MM.1S (cell line): Measurements from ENCODE around the gene INTS15.

Experiments used
- DNase-seq: peaks from one replicate; pipeline ENCODE4 v3.0.0-alpha.2; 2015
- H2AFZ ChIP-seq: fragments of 300-600 bp; sonication (generic); 2 replicates; pipeline ENCODE4 v1.6.0; 2016; ENCODE audit warnings: antibody characterized with exemption, low read length
- H3F3A ChIP-seq: fragments of 300-600 bp; sonication (generic); 2 replicates; pipeline ENCODE4 v1.6.1; 2016; ENCODE audit warnings: mild to moderate bottlenecking, antibody characterized with exemption, low read length, moderate library complexity, mixed read lengths; ENCODE audit not compliant: insufficient read depth
- H3K27ac ChIP-seq: fragments of 300-600 bp; sonication (generic); 2 replicates; pipeline ENCODE4 v1.5.1; 2016; ENCODE audit warnings: mild to moderate bottlenecking, low read length
- H3K27me3 ChIP-seq: fragments of 300-600 bp; sonication (generic); replicated peaks from 2 replicates; pipeline ENCODE4 v1.6.0; 2016; ENCODE audit warnings: low read length; ENCODE audit not compliant: insufficient read depth
- H3K36me3 ChIP-seq: fragments of 300-600 bp; sonication (generic); replicated peaks from 2 replicates; pipeline ENCODE4 v1.6.1; 2016; ENCODE audit warnings: mild to moderate bottlenecking, low read length, mixed read lengths; ENCODE audit not compliant: insufficient read depth
- H3K4me1 ChIP-seq: fragments of 300-600 bp; sonication (generic); 2 replicates; pipeline ENCODE4 v1.6.1; 2016; ENCODE audit warnings: low read length, mixed read lengths
- H3K4me2 ChIP-seq: fragments of 300-600 bp; sonication (generic); 2 replicates; pipeline ENCODE4 v1.6.0; 2016; ENCODE audit warnings: low read depth, low read length
- H3K4me3 ChIP-seq: fragments of 300-600 bp; sonication (generic); 2 replicates; pipeline ENCODE4 v1.5.1; 2016; ENCODE audit warnings: low read length, mixed read lengths
- H3K79me2 ChIP-seq: fragments of 300-600 bp; sonication (generic); 2 replicates; pipeline ENCODE4 v1.6.1; 2016; ENCODE audit warnings: mixed run types, low read length, mixed read lengths
- H3K9ac ChIP-seq: fragments of 300-600 bp; sonication (generic); 2 replicates; pipeline ENCODE4 v1.6.1; 2016; ENCODE audit warnings: low read length, mixed read lengths
- H3K9me2 ChIP-seq: fragments of 300-600 bp; sonication (generic); replicated peaks from 2 replicates; pipeline ENCODE4 v1.6.1; 2016; ENCODE audit warnings: mild to moderate bottlenecking, low read length, mixed read lengths; ENCODE audit not compliant: insufficient read depth
- H3K9me3 ChIP-seq: fragments of 300-600 bp; sonication (generic); replicated peaks from 2 replicates; pipeline ENCODE4 v1.6.1; 2016; ENCODE audit warnings: mild to moderate bottlenecking, low read length, mixed read lengths; ENCODE audit not compliant: insufficient read depth
- H4K20me1 ChIP-seq: fragments of 300-600 bp; sonication (generic); 2 replicates; pipeline ENCODE4 v1.6.1; 2016; ENCODE audit warnings: mild to moderate bottlenecking, low read length, moderate library complexity, mixed read lengths; ENCODE audit not compliant: insufficient read depth
- EZH2 ChIP-seq: fragments of 300-600 bp; sonication (generic); optimal IDR thresholded peaks from 2 replicates; pipeline ENCODE3; 2017; ENCODE audit warnings: low read depth, mild to moderate bottlenecking, antibody characterized with exemption, low read length, mixed read lengths
- EZH2phosphoT487 ChIP-seq: fragments of 300-600 bp; sonication (generic); IDR thresholded peaks from 2 replicates; pipeline ENCODE4 v1.6.1; 2018; ENCODE audit warnings: antibody characterized with exemption, low read length
- TF ChIP-seq, protein P1 (sequence below): fragments of 300-600 bp; sonication (generic); IDR thresholded peaks from 2 replicates; pipeline ENCODE4 v1.5.1; 2016; ENCODE audit warnings: antibody characterized with exemption, low read length, mixed read lengths

The INTS15 gene

DNA sequence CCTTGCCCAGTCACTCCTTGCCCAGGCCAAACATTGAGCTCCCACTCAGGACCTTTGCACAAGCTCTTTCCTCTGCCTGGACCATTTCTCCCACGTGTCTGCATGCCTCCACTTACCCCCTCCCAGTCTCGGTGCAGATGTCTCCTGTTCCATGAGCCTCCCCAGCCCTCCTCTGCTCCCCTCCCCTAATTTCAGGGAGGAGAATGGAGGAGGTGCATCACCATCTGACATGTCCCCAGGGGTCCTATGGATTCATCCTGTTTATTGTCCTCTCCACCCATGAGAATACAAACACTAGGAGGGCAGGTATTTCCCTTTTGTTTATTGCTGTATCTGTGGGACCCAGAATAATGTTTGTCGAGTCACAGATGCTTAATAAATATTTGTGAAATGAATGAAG is 29.9 kb upstream of the INTS15 start:
- Histone ChIP-seq H3K36me3 (no peaks in the 10 kb centered on the region), H3K4me3 (no peak overlapping the region), H2AFZ (no peak overlapping the region), H3K27ac (no peak overlapping the region), H3F3A (no peaks in the 10 kb centered on the region), H3K4me2 (no peak overlapping the region), H3K9ac (no peak overlapping the region), H3K9me2 (no peaks in the 10 kb centered on the region), H3K27me3 (no peaks in the 10 kb centered on the region), H3K79me2 (no peaks in the 10 kb centered on the region), H3K4me1 (no peaks in the 10 kb centered on the region), H3K9me3 (no peaks in the 10 kb centered on the region), H4K20me1 (no peaks in the 10 kb centered on the region)
- no peak for DNase-seq
- TF ChIP-seq, protein P1, sequence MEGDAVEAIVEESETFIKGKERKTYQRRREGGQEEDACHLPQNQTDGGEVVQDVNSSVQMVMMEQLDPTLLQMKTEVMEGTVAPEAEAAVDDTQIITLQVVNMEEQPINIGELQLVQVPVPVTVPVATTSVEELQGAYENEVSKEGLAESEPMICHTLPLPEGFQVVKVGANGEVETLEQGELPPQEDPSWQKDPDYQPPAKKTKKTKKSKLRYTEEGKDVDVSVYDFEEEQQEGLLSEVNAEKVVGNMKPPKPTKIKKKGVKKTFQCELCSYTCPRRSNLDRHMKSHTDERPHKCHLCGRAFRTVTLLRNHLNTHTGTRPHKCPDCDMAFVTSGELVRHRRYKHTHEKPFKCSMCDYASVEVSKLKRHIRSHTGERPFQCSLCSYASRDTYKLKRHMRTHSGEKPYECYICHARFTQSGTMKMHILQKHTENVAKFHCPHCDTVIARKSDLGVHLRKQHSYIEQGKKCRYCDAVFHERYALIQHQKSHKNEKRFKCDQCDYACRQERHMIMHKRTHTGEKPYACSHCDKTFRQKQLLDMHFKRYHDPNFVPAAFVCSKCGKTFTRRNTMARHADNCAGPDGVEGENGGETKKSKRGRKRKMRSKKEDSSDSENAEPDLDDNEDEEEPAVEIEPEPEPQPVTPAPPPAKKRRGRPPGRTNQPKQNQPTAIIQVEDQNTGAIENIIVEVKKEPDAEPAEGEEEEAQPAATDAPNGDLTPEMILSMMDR = no peak
- TF ChIP-seq EZH2 (no peak), EZH2phosphoT487 (no peak)

DNA sequence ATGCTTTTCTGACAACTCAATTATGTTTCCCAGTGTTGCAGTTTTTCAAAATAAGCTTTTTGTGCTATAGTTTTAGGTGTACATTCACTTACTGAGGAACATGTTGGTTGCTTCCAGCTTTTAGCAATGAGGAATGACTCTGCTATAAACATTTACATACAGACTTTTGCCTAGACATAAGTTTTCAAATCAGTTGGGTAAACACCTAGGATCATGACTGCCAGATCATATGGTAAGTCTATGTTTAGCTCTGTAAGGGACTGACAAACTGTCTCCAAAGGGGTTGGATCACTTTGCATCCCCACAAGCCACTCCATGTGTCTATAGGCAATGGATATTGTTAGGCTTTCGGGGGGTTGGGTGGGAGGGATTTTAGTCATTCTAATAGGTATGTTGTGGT is 27.7 kb upstream of the INTS15 start:
- TF ChIP-seq EZH2 = no peak
- TF ChIP-seq, protein P1 = no peak
- TF ChIP-seq EZH2phosphoT487 = no peak
- Histone ChIP-seq H3K27ac (no peak overlapping the region), H3K79me2 (no peaks in the 10 kb centered on the region), H3K9me2 (no peaks in the 10 kb centered on the region), H3K4me3 (no peak overlapping the region), H2AFZ (no peak overlapping the region), H4K20me1 (no peaks in the 10 kb centered on the region), H3K9me3 (no peaks in the 10 kb centered on the region), H3K27me3 (no peaks in the 10 kb centered on the region; the same call in 1 of the 2 replicates), H3F3A (no peaks in the 10 kb centered on the region), H3K9ac (no peak overlapping the region), H3K4me1 (no peaks in the 10 kb centered on the region), H3K36me3 (no peaks in the 10 kb centered on the region), H3K4me2 (no peak overlapping the region)
- DNase-seq = no peak

DNA sequence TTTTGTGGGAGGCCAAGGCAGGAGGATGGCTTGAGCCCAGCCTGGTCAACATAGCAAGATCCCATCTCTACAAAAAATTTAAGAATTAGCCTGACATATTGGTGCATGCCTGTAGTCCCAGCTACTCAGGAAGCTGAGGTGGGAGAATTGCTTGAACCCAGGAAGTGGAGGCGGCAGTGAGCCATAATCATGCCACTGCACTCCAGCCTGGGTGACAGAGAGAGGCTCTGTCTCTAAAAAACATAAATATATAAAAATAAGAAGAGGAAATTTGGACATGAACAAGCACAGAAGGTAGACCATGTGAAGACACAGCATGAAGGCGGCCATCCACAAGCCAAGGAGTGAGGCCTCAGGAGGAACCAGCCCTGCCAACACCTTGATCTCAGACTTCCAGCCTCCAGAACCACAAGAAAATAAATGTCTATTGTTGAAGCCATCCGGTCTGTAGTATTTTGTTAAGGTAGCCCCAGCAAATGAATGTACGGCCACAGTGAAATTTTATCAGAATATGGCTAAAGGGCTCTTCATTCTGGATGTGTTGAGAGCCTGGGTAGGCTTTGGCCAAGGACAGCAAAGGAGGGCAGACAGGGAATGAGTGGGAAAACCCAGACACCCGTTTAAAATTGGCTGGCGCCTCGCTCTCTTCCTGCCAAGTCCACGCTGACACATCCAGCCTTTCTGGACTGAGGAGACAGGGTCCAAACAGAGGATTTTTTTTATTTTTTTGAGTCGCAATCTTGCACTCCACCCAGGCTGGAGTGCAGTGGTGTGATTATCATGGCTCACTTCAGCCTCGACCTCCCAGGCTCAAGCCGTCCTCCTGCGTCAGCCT is 25.7 kb upstream of the INTS15 start:
- no peaks in the 10 kb centered on the region for H3K4me1 ChIP-seq
- no peak overlapping the region for H2AFZ ChIP-seq

More for the DNA sequence above, 25.7 kb upstream of the INTS15 start:
- Histone ChIP-seq H3K36me3 (no peaks in the 10 kb centered on the region), H3K4me2 (no peak overlapping the region), H3K9me3 (no peaks in the 10 kb centered on the region), H3K79me2 (no peaks in the 10 kb centered on the region), H3F3A (no peaks in the 10 kb centered on the region), H3K4me3 (no peak overlapping the region), H3K27me3 (peaks cover 6% of the 10 kb centered on the region; the same call in 1 of the 2 replicates), H3K27ac (no peak overlapping the region), H3K9me2 (no peaks in the 10 kb centered on the region), H3K9ac (no peak overlapping the region), H4K20me1 (no peaks in the 10 kb centered on the region)
- no peak for TF ChIP-seq EZH2phosphoT487
- no peak for TF ChIP-seq EZH2
- TF ChIP-seq, protein P1 = no peak
- no peak for DNase-seq
